HCT116 (cell line): ENCODE measurements around the gene RPS29. TPM values are rescaled to one million over a fixed set of nuclear protein-coding genes. Genes with fewer than 3 reads are reported as not detected.

ENCODE experiments used
- ATAC-seq: fragments of 200-7000 bp; cut with Tn5 transposase; 2 replicates; pipeline ENCODE4 v1.9.1; 2020; ENCODE audit warnings: mild to moderate bottlenecking, moderate library complexity
- BruUV-seq: library from RNA; stranded (reverse); fragments of 400-500 nt; replicated peaks from 2 replicates; lab custom pipeline; 2021; lab: Mats Ljungman, UMichigan
- CTCF ChIA-PET: fragments of 300-600 bp; sonication (Branson Sonifier 250); formaldehyde crosslinking; loops from one replicate; lab custom pipeline; 2021; ENCODE audit warnings: antibody characterized with exemption; lab: Charles Lee
- POLR2A ChIA-PET: fragments of 300-600, 350-600 bp; sonication (Branson Sonifier 250); formaldehyde crosslinking; loops from one replicate; lab custom pipeline; 2021; ENCODE audit warnings: antibody characterized with exemption; lab: Charles Lee
- RAD21 ChIA-PET, 2 experiments: fragments of 300-600 bp; sonication (Branson Sonifier 250); formaldehyde crosslinking; loops; one replicate each; lab custom pipeline; 2023; ENCODE audit warnings: low total read pairs in 2 of 2; ENCODE audit not compliant: uncharacterized antibody in 2 of 2, unreplicated experiment in 2 of 2, low non-redundant PET in 1 of 2; lab: Charles Lee
- DNase-seq: peaks from one replicate; pipeline ENCODE4 v3.0.0-alpha.2; 2010; ENCODE audit warnings: low read depth, low spot score
- H2AFZ ChIP-seq: fragments of 200-600 bp; shearing (Covaris generic), sonication (generic); 2 replicates; pipeline ENCODE4 v1.6.1; 2017; ENCODE audit warnings: low read depth, mixed run types, mixed read lengths, antibody characterized with exemption, low read length; ENCODE audit not compliant: poor library complexity, severe bottlenecking
- H3K27ac ChIP-seq: 2 replicates; pipeline ENCODE4 v1.5.1; 2012; ENCODE audit warnings: low read depth, low read length
- H3K27me3 ChIP-seq: fragments of 200-600 bp; sonication (generic); 2 replicates; pipeline ENCODE4 v1.6.1; 2016; ENCODE audit warnings: mixed run types, low read length, mixed read lengths; ENCODE audit not compliant: insufficient read depth
- H3K36me3 ChIP-seq, 2 experiments: fragments of 200-500 bp in 1 of 2; fragments of 200-600 bp in 1 of 2; sonication (Bioruptor generic) in 1 of 2; sonication (generic) in 1 of 2; 2 replicates each; pipeline versions ENCODE4 v1.5.1 to v1.6.1; 2014 to 2016; ENCODE audit warnings: low read length in 2 of 2, inconsistent platforms in 1 of 2, mixed read lengths in 1 of 2, mixed run types in 1 of 2; ENCODE audit not compliant: insufficient read depth in 2 of 2, control insufficient read depth in 1 of 2
- H3K4me1 ChIP-seq, 2 experiments: fragments of 200-600 bp in 1 of 2; sonication (generic) in 1 of 2; 2 replicates each; pipeline versions ENCODE4 v1.5.1 to v1.6.1; 2012 to 2017; ENCODE audit warnings: low read length in 2 of 2, inconsistent platforms in 1 of 2, mild to moderate bottlenecking in 1 of 2, mixed read lengths in 1 of 2, mixed run types in 1 of 2, moderate library complexity in 1 of 2; ENCODE audit not compliant: insufficient read depth in 2 of 2, control insufficient read depth in 1 of 2
- H3K4me2 ChIP-seq: fragments of 200-600 bp; sonication (generic); 2 replicates; pipeline ENCODE4 v1.6.1; 2017; ENCODE audit warnings: mixed run types, low read length, mixed read lengths
- H3K4me3 ChIP-seq, 2 experiments: fragments of 200-600 bp in 1 of 2; sonication (generic) in 1 of 2; replicated peaks in 1 of 2; 2 replicates each; pipeline ENCODE4 v1.5.1; 2011 to 2016; ENCODE audit warnings: low read length in 2 of 2, control low read depth in 1 of 2, low read depth in 1 of 2, mild to moderate bottlenecking in 1 of 2, mixed read lengths in 1 of 2, mixed run types in 1 of 2
- H3K79me2 ChIP-seq: fragments of 200-600 bp; sonication (generic); 2 replicates; pipeline ENCODE4 v1.6.1; 2017; ENCODE audit warnings: mild to moderate bottlenecking, mixed run types, low read length, moderate library complexity, mixed read lengths; ENCODE audit not compliant: insufficient read depth
- H3K9ac ChIP-seq: fragments of 200-600 bp; sonication (generic); 2 replicates; pipeline ENCODE4 v1.6.1; 2016; ENCODE audit warnings: low read length, mixed read lengths
- H3K9me2 ChIP-seq: fragments of 200-600 bp; sonication (generic), shearing (Covaris generic); 2 replicates; pipeline ENCODE4 v1.6.1; 2017; ENCODE audit warnings: mixed run types, mild to moderate bottlenecking, moderate library complexity; ENCODE audit not compliant: insufficient read depth
- H3K9me3 ChIP-seq, 2 experiments: fragments of 200-500 bp in 1 of 2; fragments of 200-600 bp in 1 of 2; sonication (Bioruptor generic) in 1 of 2; sonication (generic) in 1 of 2; 2 replicates each; pipeline ENCODE4 v1.6.1; 2014 to 2017; ENCODE audit warnings: low read length in 2 of 2, mixed read lengths in 2 of 2, inconsistent platforms in 1 of 2, low read depth in 1 of 2, mild to moderate bottlenecking in 1 of 2, mixed run types in 1 of 2, moderate library complexity in 1 of 2; ENCODE audit not compliant: control insufficient read depth in 1 of 2, insufficient read depth in 1 of 2
- H4K20me1 ChIP-seq: fragments of 200-600 bp; sonication (generic), shearing (Covaris generic); 2 replicates; pipeline ENCODE4 v1.6.1; 2017; ENCODE audit warnings: mixed run types, mild to moderate bottlenecking, moderate library complexity; ENCODE audit not compliant: insufficient read depth
- CTCF ChIP-seq, 3 experiments: fragments of 200-600 bp in 1 of 3; sonication (generic) in 1 of 3; IDR thresholded peaks in 2 of 3; conservative IDR thresholded peaks in 1 of 3; 2 replicates each; pipeline ENCODE4 v1.5.1; 2012 to 2017; ENCODE audit warnings: low read depth in 2 of 3, low read length in 2 of 3, antibody characterized with exemption in 1 of 3, borderline replicate concordance in 1 of 3, control low read depth in 1 of 3, mild to moderate bottlenecking in 1 of 3, mixed read lengths in 1 of 3, mixed run types in 1 of 3, moderate library complexity in 1 of 3; ENCODE audit not compliant: insufficient read depth in 1 of 3
- ELF1 ChIP-seq: IDR thresholded peaks from 2 replicates; pipeline ENCODE4 v1.6.1; 2012; ENCODE audit warnings: low read depth, borderline replicate concordance
- EZH2 ChIP-seq: fragments of 200-600 bp; sonication (generic); IDR thresholded peaks from 2 replicates; pipeline ENCODE4 v1.6.1; 2017; ENCODE audit warnings: antibody characterized with exemption, mixed run types
- MAX ChIP-seq: IDR thresholded peaks from 2 replicates; pipeline ENCODE4 v1.6.1; 2012
- ZBTB33 ChIP-seq: IDR thresholded peaks from 2 replicates; pipeline ENCODE4 v1.6.1; 2011; ENCODE audit warnings: mild to moderate bottlenecking, low read length, moderate library complexity; ENCODE audit not compliant: insufficient replicate concordance; ENCODE audit errors: extremely low read depth
- intact Hi-C: fragments of 100-400 bp; cut with micrococcal nuclease; formaldehyde crosslinking; loops from 2 replicates; pipeline ENCODE4 v1.10.0; 2022
- total RNA-seq: library from RNA; stranded (reverse); gene quantifications from one replicate; pipeline ENCODE4 v1.2.1, GENCODE V29; 2021; ENCODE audit not compliant: unreplicated experiment

RPS29 gene
- total RNA-seq, 1 experiment from 2014 or later: 1,825 TPM

- Histone ChIP-seq H3K36me3 (peaks cover 13 to 17% of the 10 kb centered on the region in 2 experiments; a peak in 3 of 4 replicates), H3K9ac (no peak overlapping the region), H4K20me1 (no peaks in the 10 kb centered on the region), H2AFZ (no peak overlapping the region), H3K9me3 (no peaks in the 10 kb centered on the region), H3K79me2 (peaks cover 69% of the 10 kb centered on the region), H3K4me2 (no peak overlapping the region), H3K27me3 (no peaks in the 10 kb centered on the region), H3K9me2 (no peaks in the 10 kb centered on the region), H3K4me1 (peaks cover 6 to 34% of the 10 kb centered on the region in 2 experiments; a peak in 3 of 4 replicates), H3K27ac (no peak overlapping the region), H3K4me3 (no peak overlapping the region)
- POLR2A ChIA-PET: no interaction called here
- no peak for DNase-seq
- intact Hi-C loops: no loop called here
- RAD21 ChIA-PET: no interaction called here
- TF ChIP-seq MAX (no peak), ZBTB33 (no peak), ELF1 (no peak), CTCF (IDR thresholded peaks at IDR 0.05 in 2 of 3, conservative IDR thresholded peaks at IDR 0.05 in 1 of 3; ENCODE audit: borderline replicate concordance in 1 of 3, insufficient read depth in 1 of 3, low read depth in 2 of 3, low read length in 2 of 3) (no peak), EZH2 (no peak)
- no TSS peak for BruUV-seq
- CTCF ChIA-PET: no interaction called here
- ATAC-seq: no peak
These were observed 31.8 kb upstream of the RPS29 start for GRCh38 chr14:49617852-49618519.
